ENCODE data around the gene LSR.

DNA sequence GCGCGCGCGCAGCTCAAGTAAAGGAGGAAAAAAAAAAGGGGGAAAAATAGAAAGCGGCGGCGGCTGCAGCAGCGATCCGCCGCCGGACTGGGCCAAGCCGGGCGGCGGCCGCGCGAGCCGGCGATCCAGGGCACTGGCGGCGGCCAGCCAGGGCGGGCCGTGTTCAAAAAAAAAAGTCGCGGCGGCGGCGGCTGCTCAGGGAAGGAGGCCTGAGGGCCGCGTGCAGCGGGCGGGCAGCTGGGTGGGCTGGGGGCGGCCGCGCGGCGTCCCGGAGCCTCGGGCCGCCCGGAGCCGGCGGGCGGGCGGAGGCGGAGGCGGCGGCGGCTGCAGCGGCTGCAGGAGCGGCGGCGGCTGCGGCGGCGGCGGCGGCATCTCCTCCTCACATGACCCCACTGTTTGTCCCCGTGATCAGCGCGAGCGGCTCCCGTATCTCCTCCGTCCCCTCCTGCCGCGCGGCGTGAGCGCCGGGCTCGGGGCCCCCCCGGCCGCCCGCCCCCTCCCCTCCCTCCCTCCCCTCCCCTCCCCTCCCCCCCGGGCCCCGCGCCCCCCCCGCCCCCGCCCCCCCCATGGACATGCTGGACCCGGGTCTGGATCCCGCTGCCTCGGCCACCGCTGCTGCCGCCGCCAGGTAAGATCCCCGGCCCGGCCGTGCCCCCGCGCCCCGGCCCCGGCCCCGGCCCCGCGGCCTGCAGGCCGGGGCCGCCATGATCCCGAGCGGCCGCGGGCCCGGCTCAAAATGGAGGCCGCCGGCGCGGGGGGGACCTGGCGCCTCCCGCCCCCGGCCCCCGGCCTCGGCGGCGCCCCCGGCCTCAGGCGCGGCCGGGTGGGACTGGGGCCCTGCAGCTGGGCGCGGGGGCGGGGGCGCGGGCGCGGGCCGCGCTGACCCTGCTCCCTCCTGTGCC lies 20.0 kb downstream of the LSR start, which contains the start of gene USF2:
- TF ChIP-seq, protein P1, sequence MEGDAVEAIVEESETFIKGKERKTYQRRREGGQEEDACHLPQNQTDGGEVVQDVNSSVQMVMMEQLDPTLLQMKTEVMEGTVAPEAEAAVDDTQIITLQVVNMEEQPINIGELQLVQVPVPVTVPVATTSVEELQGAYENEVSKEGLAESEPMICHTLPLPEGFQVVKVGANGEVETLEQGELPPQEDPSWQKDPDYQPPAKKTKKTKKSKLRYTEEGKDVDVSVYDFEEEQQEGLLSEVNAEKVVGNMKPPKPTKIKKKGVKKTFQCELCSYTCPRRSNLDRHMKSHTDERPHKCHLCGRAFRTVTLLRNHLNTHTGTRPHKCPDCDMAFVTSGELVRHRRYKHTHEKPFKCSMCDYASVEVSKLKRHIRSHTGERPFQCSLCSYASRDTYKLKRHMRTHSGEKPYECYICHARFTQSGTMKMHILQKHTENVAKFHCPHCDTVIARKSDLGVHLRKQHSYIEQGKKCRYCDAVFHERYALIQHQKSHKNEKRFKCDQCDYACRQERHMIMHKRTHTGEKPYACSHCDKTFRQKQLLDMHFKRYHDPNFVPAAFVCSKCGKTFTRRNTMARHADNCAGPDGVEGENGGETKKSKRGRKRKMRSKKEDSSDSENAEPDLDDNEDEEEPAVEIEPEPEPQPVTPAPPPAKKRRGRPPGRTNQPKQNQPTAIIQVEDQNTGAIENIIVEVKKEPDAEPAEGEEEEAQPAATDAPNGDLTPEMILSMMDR (conservative IDR thresholded peaks at IDR 0.05): no peak
- TF ChIP-seq ZFX (IDR thresholded peaks at IDR 0.05): no peak
